Activated naive CD4-positive, alpha-beta T cell treated with anti-CD3 and anti-CD28 coated beads for 36 hours (primary cell): ENCODE data around the gene CD96. TPM values are rescaled to one million over a fixed set of nuclear protein-coding genes. Genes with fewer than 3 reads are reported as not detected.

Source experiments
- CTCF ChIA-PET: fragments of 350-600 bp; sonication (Branson Sonifier 250); formaldehyde crosslinking; loops from one replicate; lab custom pipeline; 2021; ENCODE audit warnings: antibody characterized with exemption; lab: Charles Lee
- DNase-seq: peaks from one replicate; pipeline ENCODE4 v3.0.0-alpha.2; 2020
- H3K27ac Mint-ChIP-seq: one replicate; pipeline ENCODE4 v1.8.0; 2021; ENCODE audit warnings: mild to moderate bottlenecking, mixed read lengths
- H3K27me3 Mint-ChIP-seq: one replicate; pipeline ENCODE4 v1.8.0; 2021; ENCODE audit warnings: low read depth, mixed read lengths
- H3K36me3 Mint-ChIP-seq: one replicate; pipeline ENCODE4 v1.8.0; 2021; ENCODE audit warnings: low read depth, mixed read lengths
- H3K4me1 Mint-ChIP-seq: one replicate; pipeline ENCODE4 v1.8.0; 2021; ENCODE audit warnings: low read depth, mixed read lengths
- H3K4me3 Mint-ChIP-seq: one replicate; pipeline ENCODE4 v1.8.0; 2021; ENCODE audit warnings: mild to moderate bottlenecking, moderate library complexity, mixed read lengths
- H3K9me3 Mint-ChIP-seq: one replicate; pipeline ENCODE4 v1.8.0; 2021; ENCODE audit warnings: mixed read lengths
- intact Hi-C: fragments of 100-400 bp; cut with micrococcal nuclease; formaldehyde crosslinking; loops from one replicate; pipeline ENCODE4 v1.15.1; 2023
- total RNA-seq, 2 experiments: library from RNA; stranded (reverse); gene quantifications; one replicate each; pipeline ENCODE4 v1.2.3, GENCODE V29; 2021

CD96 gene
- total RNA-seq, 2 experiments from 2014 or later, result 52.7 to 61.8 TPM

GRCh38 chr3:111582120-111582474, 40.1 kb downstream of the CD96 start:
- DNase-seq, result peak; percentile 48
- intact Hi-C loops, result loop anchor here (1.0 kb wide), 1 partner anchor 12 kb away; no protein-coding TSS in a partner anchor
- CTCF ChIA-PET, result interaction anchor here (2.8 kb wide), 1 partner anchor 35 kb away, joined by 8 read pairs; no protein-coding TSS in a partner anchor

GRCh38 chr3:111584744-111585143, 42.7 kb downstream of the CD96 start:
- peaks cover 14% of the 10 kb centered on the region for H3K9me3 Mint-ChIP-seq
- peaks cover 85% of the 10 kb centered on the region for H3K4me1 Mint-ChIP-seq
- no peak overlapping the region for H3K27ac Mint-ChIP-seq
- intact Hi-C loops, result no loop called here
- DNase-seq, result no peak
- peaks cover 74% of the 10 kb centered on the region for H3K36me3 Mint-ChIP-seq
- CTCF ChIA-PET, result interaction anchor here (2.2 kb wide), 1 partner anchor 32 kb away, joined by 10 read pairs; no protein-coding TSS in a partner anchor
- H3K27me3 Mint-ChIP-seq, result no peaks in the 10 kb centered on the region
- no peak overlapping the region for H3K4me3 Mint-ChIP-seq

More at GRCh38 chr3:111582120-111582474, 40.1 kb downstream of the CD96 start:
- Mint-ChIP-seq H3K9me3 (peaks cover 14% of the 10 kb centered on the region), H3K4me1 (peaks cover 88% of the 10 kb centered on the region), H3K36me3 (peaks cover 68% of the 10 kb centered on the region), H3K27me3 (no peaks in the 10 kb centered on the region), H3K27ac (peak overlapping the region; percentile 85), H3K4me3 (no peak overlapping the region)

- Mint-ChIP-seq H3K4me1 (peaks cover 85% of the 10 kb centered on the region), H3K27me3 (no peaks in the 10 kb centered on the region), H3K27ac (no peak overlapping the region), H3K36me3 (peaks cover 75% of the 10 kb centered on the region), H3K4me3 (no peak overlapping the region), H3K9me3 (peaks cover 14% of the 10 kb centered on the region)
- CTCF ChIA-PET, result interaction anchor here (0.6 to 2.2 kb wide), 2 partner anchors 19 to 32 kb away, joined by 3 to 10 read pairs; no protein-coding TSS in a partner anchor
- DNase-seq, result no peak
- intact Hi-C loops, result no loop called here
Measured at GRCh38 chr3:111585217-111585616, 43.2 kb downstream of the CD96 start.

GRCh38 chr3:111588527-111588926, 46.5 kb downstream of the CD96 start:
- H3K9me3 Mint-ChIP-seq, result peaks cover 12% of the 10 kb centered on the region
- peak overlapping the region; percentile 81 for H3K27ac Mint-ChIP-seq
- no peak for DNase-seq
- no peaks in the 10 kb centered on the region for H3K27me3 Mint-ChIP-seq
- CTCF ChIA-PET, result interaction anchor here (1.9 to 11.4 kb wide), 4 partner anchors 10 to 34 kb away, joined by 6 to 88 read pairs (median 8); no protein-coding TSS in a partner anchor
- H3K36me3 Mint-ChIP-seq, result peaks cover 80% of the 10 kb centered on the region
- intact Hi-C loops, result no loop called here
- no peak overlapping the region for H3K4me3 Mint-ChIP-seq
- H3K4me1 Mint-ChIP-seq, result peaks cover 66% of the 10 kb centered on the region

GRCh38 chr3:111589303-111590142, 47.5 kb downstream of the CD96 start:
- Mint-ChIP-seq H3K4me3 (peak overlapping the region; percentile 94), H3K36me3 (peaks cover 83% of the 10 kb centered on the region), H3K4me1 (peaks cover 58% of the 10 kb centered on the region), H3K27ac (peak overlapping the region; percentile 98), H3K27me3 (no peaks in the 10 kb centered on the region), H3K9me3 (peaks cover 7% of the 10 kb centered on the region)
- CTCF ChIA-PET, result interaction anchor here (1.0 to 11.4 kb wide), 7 partner anchors 11 to 78 kb away, joined by 3 to 88 read pairs (median 6); partner anchors contain the start of gene CD96
- DNase-seq, result no peak
- intact Hi-C loops, result no loop called here

- Mint-ChIP-seq H3K9me3 (peaks cover 7% of the 10 kb centered on the region), H3K4me3 (peak overlapping the region; percentile 94), H3K27me3 (no peaks in the 10 kb centered on the region), H3K36me3 (peaks cover 84% of the 10 kb centered on the region), H3K27ac (peak overlapping the region; percentile 98), H3K4me1 (peaks cover 56% of the 10 kb centered on the region)
- CTCF ChIA-PET, result interaction anchor here (1.0 to 11.4 kb wide), 8 partner anchors 10 to 77 kb away, joined by 3 to 88 read pairs (median 7); partner anchors contain the start of gene CD96
- intact Hi-C loops, result no loop called here
- DNase-seq, result no peak
Measured at GRCh38 chr3:111590143-111590491, 48.1 kb downstream of the CD96 start.

GRCh38 chr3:111591555-111591954, 49.6 kb downstream of the CD96 start:
- Mint-ChIP-seq H3K27ac (peak overlapping the region; percentile 98), H3K27me3 (no peaks in the 10 kb centered on the region), H3K4me1 (peaks cover 53% of the 10 kb centered on the region), H3K9me3 (peaks cover 3% of the 10 kb centered on the region), H3K4me3 (peak overlapping the region; percentile 94), H3K36me3 (peaks cover 86% of the 10 kb centered on the region)
- intact Hi-C loops, result no loop called here
- CTCF ChIA-PET, result interaction anchor here (1.2 to 11.4 kb wide), 4 partner anchors 13 to 47 kb away, joined by 3 to 88 read pairs (median 9); no protein-coding TSS in a partner anchor
- DNase-seq, result no peak

DNA sequence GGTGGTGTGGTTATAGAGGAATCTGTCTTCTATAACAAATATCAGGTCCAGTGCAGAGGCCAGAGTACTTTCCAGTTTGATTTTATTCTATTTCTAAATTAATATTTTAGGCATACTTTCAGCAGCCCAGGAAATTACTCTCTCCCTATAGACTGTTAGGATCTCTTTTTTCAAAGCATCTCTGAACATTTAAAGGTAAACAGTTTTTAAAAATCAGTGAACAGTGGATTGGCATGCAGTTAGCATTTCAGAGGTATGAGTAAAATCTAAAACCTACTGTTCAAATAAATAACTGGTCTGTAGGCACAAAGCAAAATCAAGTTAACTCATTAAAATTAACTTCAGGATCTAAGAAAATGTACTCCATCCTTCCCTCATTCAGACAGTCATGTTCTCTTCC, 50.1 kb downstream of the CD96 start:
- Mint-ChIP-seq H3K27me3 (no peaks in the 10 kb centered on the region), H3K36me3 (peaks cover 80% of the 10 kb centered on the region), H3K9me3 (no peaks in the 10 kb centered on the region), H3K27ac (peak overlapping the region; percentile 98), H3K4me3 (peak overlapping the region; percentile 94), H3K4me1 (peaks cover 53% of the 10 kb centered on the region)
- DNase-seq, result no peak
- intact Hi-C loops, result no loop called here
- CTCF ChIA-PET, result interaction anchor here (1.5 to 11.4 kb wide), 4 partner anchors 13 to 41 kb away, joined by 4 to 88 read pairs (median 9); no protein-coding TSS in a partner anchor

DNA sequence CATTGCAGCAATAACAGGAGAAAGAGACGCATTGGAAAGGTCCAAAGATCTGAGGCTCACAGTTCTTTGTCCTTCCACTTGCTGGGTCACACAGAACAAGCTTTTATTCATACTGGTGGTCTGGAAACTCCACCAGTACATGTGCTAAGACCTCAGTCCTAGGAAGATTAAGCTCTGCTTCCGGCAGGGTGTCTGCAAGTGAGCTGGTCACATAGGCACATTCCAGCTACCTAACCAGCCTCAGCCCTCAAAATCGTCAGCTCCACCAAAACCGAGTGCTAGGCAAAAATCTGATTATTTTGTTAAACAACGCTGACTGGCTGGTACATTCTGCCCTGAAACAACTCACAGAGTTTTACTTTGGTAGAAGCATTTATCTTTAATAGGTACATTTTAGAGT, 50.9 kb downstream of the CD96 start:
- H3K9me3 Mint-ChIP-seq, result no peaks in the 10 kb centered on the region
- H3K4me3 Mint-ChIP-seq, result peak overlapping the region; percentile 94
- peaks cover 74% of the 10 kb centered on the region for H3K36me3 Mint-ChIP-seq
- no peak for DNase-seq
- CTCF ChIA-PET, result interaction anchor here (1.2 to 11.4 kb wide), 7 partner anchors 12 to 76 kb away, joined by 3 to 88 read pairs (median 5); no protein-coding TSS in a partner anchor
- no peaks in the 10 kb centered on the region for H3K27me3 Mint-ChIP-seq
- intact Hi-C loops, result no loop called here
- peaks cover 53% of the 10 kb centered on the region for H3K4me1 Mint-ChIP-seq
- peak overlapping the region; percentile 98 for H3K27ac Mint-ChIP-seq

DNA sequence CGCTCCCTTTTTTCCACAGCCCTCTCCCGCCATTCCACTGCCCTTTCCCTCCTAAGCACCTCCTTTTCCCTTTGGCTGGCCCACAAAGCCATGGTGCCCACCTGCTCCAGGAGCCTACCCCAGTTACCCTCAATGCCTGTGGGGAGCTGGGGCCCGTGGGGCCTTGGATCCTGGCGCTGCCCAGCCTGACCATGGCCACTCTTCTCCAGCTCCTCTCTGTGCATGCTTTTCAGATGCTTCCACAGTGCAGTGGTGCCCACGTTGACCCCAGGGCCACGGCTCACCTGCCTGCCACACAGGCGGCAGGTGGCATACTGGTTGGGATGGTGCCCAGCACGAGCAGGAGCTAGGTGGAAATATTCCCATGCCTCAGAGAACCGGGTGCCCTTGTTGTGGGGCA, 51.7 kb downstream of the CD96 start:
- Mint-ChIP-seq H3K4me1 (peaks cover 55% of the 10 kb centered on the region), H3K27ac (peak overlapping the region; percentile 98), H3K27me3 (no peaks in the 10 kb centered on the region), H3K9me3 (no peaks in the 10 kb centered on the region), H3K36me3 (peaks cover 75% of the 10 kb centered on the region), H3K4me3 (peak overlapping the region; percentile 94)
- intact Hi-C loops, result loop anchor here (1.0 kb wide), 1 partner anchor 11 kb away; no protein-coding TSS in a partner anchor
- CTCF ChIA-PET, result interaction anchor here (1.0 to 11.4 kb wide), 9 partner anchors 11 to 77 kb away, joined by 3 to 88 read pairs (median 4); no protein-coding TSS in a partner anchor
- no peak for DNase-seq

- peaks cover 52% of the 10 kb centered on the region for H3K4me1 Mint-ChIP-seq
- H3K27ac Mint-ChIP-seq, result peak overlapping the region; percentile 98
- peaks cover 75% of the 10 kb centered on the region for H3K36me3 Mint-ChIP-seq
- intact Hi-C loops, result loop anchor here (1.0 kb wide), 1 partner anchor 12 kb away; no protein-coding TSS in a partner anchor
- CTCF ChIA-PET, result interaction anchor here (1.0 to 11.4 kb wide), 10 partner anchors 16 to 124 kb away, joined by 3 to 88 read pairs (median 4); no protein-coding TSS in a partner anchor
- H3K27me3 Mint-ChIP-seq, result no peaks in the 10 kb centered on the region
- H3K9me3 Mint-ChIP-seq, result no peaks in the 10 kb centered on the region
- peak overlapping the region; percentile 94 for H3K4me3 Mint-ChIP-seq
- no peak for DNase-seq
Measured at GRCh38 chr3:111594205-111594604, 52.2 kb downstream of the CD96 start.

DNA sequence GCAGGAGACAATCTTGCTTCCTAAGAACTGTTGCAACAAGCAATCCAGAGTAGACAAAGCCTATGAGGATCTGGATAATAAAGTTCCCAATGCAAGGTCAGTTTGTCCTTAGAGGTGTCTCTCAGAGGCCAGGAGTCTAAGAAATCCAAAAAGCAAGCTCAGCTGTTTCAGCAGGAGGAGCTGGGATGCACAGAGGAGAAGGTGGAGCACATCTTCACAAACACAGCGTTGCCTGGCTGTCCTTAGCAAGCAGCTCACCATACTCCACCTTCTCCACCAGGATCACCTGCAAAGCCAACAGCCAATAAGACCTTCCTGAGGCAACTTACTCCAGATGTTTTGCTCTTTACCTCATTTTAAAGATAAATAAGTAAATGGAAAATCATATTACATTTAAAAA, 52.8 kb downstream of the CD96 start:
- intact Hi-C loops, result loop anchor here (1.0 kb wide), 5 partner anchors 12 to 46 kb away; no protein-coding TSS in a partner anchor
- H3K4me1 Mint-ChIP-seq, result peaks cover 49% of the 10 kb centered on the region
- CTCF ChIA-PET, result interaction anchor here (1.0 to 11.4 kb wide), 11 partner anchors 9 to 124 kb away, joined by 3 to 88 read pairs (median 3); no protein-coding TSS in a partner anchor

More for the DNA sequence above, 52.8 kb downstream of the CD96 start:
- Mint-ChIP-seq H3K27me3 (no peaks in the 10 kb centered on the region), H3K36me3 (peaks cover 69% of the 10 kb centered on the region), H3K9me3 (no peaks in the 10 kb centered on the region), H3K27ac (peak overlapping the region; percentile 98), H3K4me3 (peak overlapping the region; percentile 94)
- peak; percentile 40 for DNase-seq
